ENCODE measurements around the gene DNAJB8. TPM values are rescaled to one million over a fixed set of nuclear protein-coding genes. Genes with fewer than 3 reads are reported as not detected.

Gene DNAJB8
- total RNA-seq, 1 donor from 2014 or later: not detected

DNA sequence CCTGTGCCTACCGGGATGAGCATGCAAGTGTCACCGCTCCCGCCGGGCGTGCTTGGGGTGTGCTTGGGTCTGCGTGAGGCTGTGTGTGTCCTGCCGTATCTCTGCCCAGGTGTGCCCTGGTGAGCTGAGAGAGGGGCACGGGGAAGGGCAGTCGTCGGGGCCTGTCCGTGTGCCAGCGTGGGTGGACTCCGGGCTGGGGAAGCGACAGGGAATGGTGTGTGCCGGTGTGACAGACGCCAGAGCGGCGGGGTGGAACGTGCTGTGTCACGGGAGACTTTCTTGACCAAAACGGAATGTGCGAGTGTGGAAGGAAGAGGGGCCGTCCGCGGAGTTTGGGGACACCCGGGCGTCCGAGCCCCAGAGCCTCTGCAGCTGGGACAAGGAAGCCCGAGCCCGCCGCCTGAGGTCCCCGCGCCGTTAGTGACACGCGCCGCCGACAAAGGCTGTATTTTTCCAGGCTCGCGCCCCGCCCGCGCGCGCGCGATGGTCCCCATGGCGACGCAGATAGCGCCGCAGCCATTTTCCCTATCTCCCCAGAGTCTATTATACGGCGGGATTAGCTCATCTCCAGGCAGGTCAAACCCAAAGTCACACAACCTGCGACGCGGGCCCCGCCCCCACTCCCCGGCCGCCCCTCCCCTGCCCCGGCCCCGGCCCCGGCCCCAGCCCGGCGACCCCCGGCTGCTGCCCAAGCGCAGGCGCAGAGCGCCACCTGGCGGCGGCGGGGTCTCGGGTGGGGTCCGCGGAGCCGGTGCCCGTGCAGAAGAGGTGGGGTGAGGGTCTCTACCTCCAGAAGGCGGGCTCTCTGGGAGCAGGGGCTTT, 30.8 kb upstream of the DNAJB8 start:
- DNase-seq (peak; percentile 75), ATAC-seq (peak; percentile 67 to 75)
- intact Hi-C loops (cut with DNase I): no loop called here
- Histone ChIP-seq H3K27me3 (ENCODE audit: low read depth) (peaks cover 75% of the 10 kb centered on the region), H3K9me3 (no peaks in the 10 kb centered on the region), H3K4me1 (peaks cover 25% of the 10 kb centered on the region), H3K27ac (peak overlapping the region; percentile 27), H3K36me3 (no peaks in the 10 kb centered on the region), H3K4me3 (peak overlapping the region; percentile 59)
- TF ChIP-seq, protein P1, sequence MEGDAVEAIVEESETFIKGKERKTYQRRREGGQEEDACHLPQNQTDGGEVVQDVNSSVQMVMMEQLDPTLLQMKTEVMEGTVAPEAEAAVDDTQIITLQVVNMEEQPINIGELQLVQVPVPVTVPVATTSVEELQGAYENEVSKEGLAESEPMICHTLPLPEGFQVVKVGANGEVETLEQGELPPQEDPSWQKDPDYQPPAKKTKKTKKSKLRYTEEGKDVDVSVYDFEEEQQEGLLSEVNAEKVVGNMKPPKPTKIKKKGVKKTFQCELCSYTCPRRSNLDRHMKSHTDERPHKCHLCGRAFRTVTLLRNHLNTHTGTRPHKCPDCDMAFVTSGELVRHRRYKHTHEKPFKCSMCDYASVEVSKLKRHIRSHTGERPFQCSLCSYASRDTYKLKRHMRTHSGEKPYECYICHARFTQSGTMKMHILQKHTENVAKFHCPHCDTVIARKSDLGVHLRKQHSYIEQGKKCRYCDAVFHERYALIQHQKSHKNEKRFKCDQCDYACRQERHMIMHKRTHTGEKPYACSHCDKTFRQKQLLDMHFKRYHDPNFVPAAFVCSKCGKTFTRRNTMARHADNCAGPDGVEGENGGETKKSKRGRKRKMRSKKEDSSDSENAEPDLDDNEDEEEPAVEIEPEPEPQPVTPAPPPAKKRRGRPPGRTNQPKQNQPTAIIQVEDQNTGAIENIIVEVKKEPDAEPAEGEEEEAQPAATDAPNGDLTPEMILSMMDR (IDR thresholded peaks at IDR 0.05): peak; percentile 62

DNA sequence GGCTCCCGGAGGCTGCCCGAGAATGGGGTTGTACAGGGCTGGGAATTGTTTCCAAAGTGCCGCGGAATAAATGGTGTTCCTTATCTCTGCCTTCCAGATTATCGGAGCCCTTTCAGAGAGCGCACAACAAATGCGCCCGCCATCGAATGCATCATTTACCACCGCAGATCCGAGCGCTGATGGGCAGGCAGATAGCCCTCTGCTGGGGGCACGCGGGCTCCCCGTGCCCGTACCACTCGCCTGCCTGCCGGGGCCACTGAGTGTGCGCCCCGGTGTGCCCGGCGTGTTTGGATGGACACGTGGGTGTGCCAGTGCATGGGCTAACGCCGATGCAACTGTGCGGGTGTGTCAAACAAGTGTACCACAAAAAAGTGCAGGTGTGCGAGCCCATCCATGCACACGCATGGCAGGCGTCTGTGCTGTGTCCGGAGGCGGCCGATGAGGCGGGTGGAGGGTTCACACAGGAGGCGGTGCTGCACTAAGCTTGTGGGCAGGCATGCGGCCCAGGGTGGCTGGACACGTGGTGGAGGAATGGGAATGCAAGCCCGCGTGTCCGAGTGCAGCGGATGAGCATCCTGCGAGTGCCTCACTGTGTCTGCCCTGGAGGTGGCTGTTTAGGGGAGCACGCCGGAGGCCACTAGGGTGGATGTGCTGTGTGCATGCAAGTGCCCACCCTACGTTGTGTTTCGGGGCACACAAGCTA, 30.1 kb upstream of the DNAJB8 start:
- TF ChIP-seq, protein P1 (IDR thresholded peaks at IDR 0.05): no peak
- H3K9me3 ChIP-seq: no peaks in the 10 kb centered on the region
- peak overlapping the region; percentile 59 for H3K4me3 ChIP-seq
- DNase-seq (no peak), ATAC-seq (peak; percentile 6 to 40)
- intact Hi-C loops (cut with DNase I): no loop called here
- H3K27me3 ChIP-seq (ENCODE audit: low read depth): peaks cover 83% of the 10 kb centered on the region
- peak overlapping the region; percentile 41 for H3K27ac ChIP-seq
- no peaks in the 10 kb centered on the region for H3K36me3 ChIP-seq
- H3K4me1 ChIP-seq: peaks cover 33% of the 10 kb centered on the region

DNA sequence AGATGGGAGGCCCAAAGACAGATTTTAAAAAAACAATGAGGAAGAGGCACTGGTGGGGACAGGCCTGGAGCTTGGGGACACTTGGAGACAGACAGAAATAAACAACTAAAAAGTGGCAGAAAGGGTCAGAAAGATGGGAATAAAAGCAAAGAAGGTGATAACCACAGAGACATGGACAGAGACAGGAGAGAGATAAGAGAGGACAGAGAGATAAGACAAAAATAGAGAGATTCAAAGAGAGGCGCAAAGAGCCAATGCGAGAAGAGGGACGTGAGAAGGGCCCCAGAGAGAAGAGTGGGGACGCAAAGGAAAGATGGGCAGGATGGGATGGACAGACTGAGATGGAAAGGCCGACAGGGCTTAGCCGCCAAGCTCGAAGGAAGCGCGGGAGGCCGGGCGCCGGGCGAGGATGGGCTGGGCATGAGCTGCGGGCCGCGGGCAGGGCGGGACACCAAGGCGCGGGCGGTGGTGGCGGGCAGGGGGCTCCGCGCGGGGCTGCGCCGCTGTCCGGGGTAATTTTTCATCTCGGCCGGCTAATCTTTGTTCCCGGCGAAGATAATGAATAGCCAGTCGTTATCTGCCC, 29.4 kb upstream of the DNAJB8 start:
- DNase-seq (no peak), ATAC-seq (peak in 1 of 2 donors; percentile 1)
- Histone ChIP-seq H3K9me3 (no peaks in the 10 kb centered on the region), H3K27me3 (ENCODE audit: low read depth) (peaks cover 89% of the 10 kb centered on the region), H3K4me1 (peaks cover 35% of the 10 kb centered on the region), H3K4me3 (peak overlapping the region; percentile 59), H3K27ac (peak overlapping the region; percentile 41), H3K36me3 (no peaks in the 10 kb centered on the region)
- intact Hi-C loops (cut with DNase I): no loop called here
- TF ChIP-seq, protein P1 (IDR thresholded peaks at IDR 0.05): no peak

DNA sequence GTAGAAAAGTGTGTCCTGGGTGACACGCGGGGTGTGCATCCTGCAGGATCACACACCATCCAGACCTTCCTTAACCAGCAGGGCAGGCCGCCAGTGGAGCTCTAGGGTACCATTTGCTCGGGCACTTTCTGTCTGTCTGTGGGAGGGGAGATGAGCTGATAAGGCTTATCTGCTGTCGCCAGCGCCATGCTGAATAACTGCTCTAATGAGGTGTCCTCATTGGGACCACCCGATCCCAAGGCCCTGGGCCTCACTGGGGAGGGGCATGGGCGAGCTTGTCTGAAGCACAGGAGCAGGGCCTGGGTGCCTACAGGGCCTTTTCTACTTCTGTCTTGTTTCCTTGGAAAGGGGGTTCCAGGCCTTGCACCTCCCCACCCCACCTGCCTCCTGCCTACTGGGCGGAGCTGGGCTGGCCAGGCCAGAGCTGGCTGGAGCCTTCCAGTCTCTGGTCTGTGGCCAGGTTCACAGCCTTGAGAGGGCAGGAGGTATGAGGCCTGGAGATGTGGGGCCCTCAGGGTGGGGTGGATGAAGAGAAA, 28.8 kb upstream of the DNAJB8 start:
- Histone ChIP-seq H3K9me3 (no peaks in the 10 kb centered on the region), H3K27me3 (ENCODE audit: low read depth) (peaks cover 93% of the 10 kb centered on the region), H3K4me1 (peaks cover 37% of the 10 kb centered on the region), H3K27ac (no peak overlapping the region), H3K36me3 (no peaks in the 10 kb centered on the region), H3K4me3 (no peak overlapping the region)
- DNase-seq (no peak), ATAC-seq (no peak)
- intact Hi-C loops (cut with DNase I): no loop called here
- TF ChIP-seq, protein P1 (IDR thresholded peaks at IDR 0.05): no peak

DNA sequence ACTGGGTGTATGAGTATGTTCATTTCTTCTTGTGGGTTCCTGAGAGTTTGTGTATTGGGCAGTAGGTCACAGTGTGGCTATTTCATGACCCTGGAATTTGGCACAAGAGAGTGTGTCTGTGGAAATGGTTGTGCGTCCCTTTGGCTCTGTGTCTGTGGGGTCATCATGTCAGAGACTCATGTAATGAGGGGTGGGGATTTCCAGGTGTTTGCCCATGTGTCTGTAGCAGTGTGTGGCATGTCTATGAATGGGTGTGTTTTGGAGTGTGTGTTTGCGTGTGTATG, 27.6 kb upstream of the DNAJB8 start:
- H3K36me3 ChIP-seq: no peaks in the 10 kb centered on the region
- DNase-seq: no peak
- H3K27me3 ChIP-seq (ENCODE audit: low read depth): peaks cover 94% of the 10 kb centered on the region
- H3K4me3 ChIP-seq: no peak overlapping the region
- TF ChIP-seq, protein P1 (IDR thresholded peaks at IDR 0.05): no peak
- H3K27ac ChIP-seq: no peak overlapping the region
- peaks cover 49% of the 10 kb centered on the region for H3K4me1 ChIP-seq
- ATAC-seq: no peak
- intact Hi-C loops (cut with DNase I): no loop called here
- no peaks in the 10 kb centered on the region for H3K9me3 ChIP-seq
